Upper lobe of right lung (tissue), 1 donor: ENCODE results near the gene CLEC4F. TPM values are rescaled to one million over a fixed set of nuclear protein-coding genes. Genes with fewer than 3 reads are reported as not detected.

Experiments
- ATAC-seq: fragments of 200-7000 bp; cut with Tn5 transposase; one replicate; pipeline ENCODE4 v1.9.1; 2020; ENCODE audit warnings: mild to moderate bottlenecking, moderate library complexity
- DNase-seq: peaks from one replicate; pipeline ENCODE4 v3.0.0-alpha.2; 2020
- H3K27ac ChIP-seq: fragments of 200-600 bp; one replicate; pipeline ENCODE4 v1.8.0; 2022
- H3K27me3 ChIP-seq: fragments of 200-600 bp; one replicate; pipeline ENCODE4 v1.8.0; 2022; ENCODE audit warnings: mild to moderate bottlenecking
- H3K36me3 ChIP-seq: fragments of 200-600 bp; one replicate; pipeline ENCODE4 v1.8.0; 2022
- H3K4me1 ChIP-seq: fragments of 200-600 bp; one replicate; pipeline ENCODE4 v1.8.0; 2022
- H3K4me3 ChIP-seq: fragments of 200-600 bp; one replicate; pipeline ENCODE4 v1.8.0; 2022; ENCODE audit warnings: mild to moderate bottlenecking
- H3K9me3 ChIP-seq: fragments of 200-600 bp; one replicate; pipeline ENCODE4 v1.8.0; 2022
- intact Hi-C: fragments of 100-400 bp; cut with DNase I; formaldehyde crosslinking; loops from one replicate; pipeline ENCODE4 v1.11.0; 2022
- total RNA-seq: library from RNA; stranded (reverse); fragmentation: NEBNext Ultra II Directional; extraction: Animal tissue kit (Norgen Biotek cat#: 25700); gene quantifications from one replicate; pipeline ENCODE4 v1.2.1, GENCODE V29; 2021
- TF ChIP-seq, protein P1 (sequence below): fragments of 200-600 bp; IDR thresholded peaks from one replicate; pipeline ENCODE4 v1.8.0; 2022; ENCODE audit warnings: antibody characterized with exemption
- donor health status: DM: no; HTN: yes; CAD: no; lungs with severe emphysema.

Gene CLEC4F
- total RNA-seq, 1 donor from 2014 or later: 1.2 TPM

DNA sequence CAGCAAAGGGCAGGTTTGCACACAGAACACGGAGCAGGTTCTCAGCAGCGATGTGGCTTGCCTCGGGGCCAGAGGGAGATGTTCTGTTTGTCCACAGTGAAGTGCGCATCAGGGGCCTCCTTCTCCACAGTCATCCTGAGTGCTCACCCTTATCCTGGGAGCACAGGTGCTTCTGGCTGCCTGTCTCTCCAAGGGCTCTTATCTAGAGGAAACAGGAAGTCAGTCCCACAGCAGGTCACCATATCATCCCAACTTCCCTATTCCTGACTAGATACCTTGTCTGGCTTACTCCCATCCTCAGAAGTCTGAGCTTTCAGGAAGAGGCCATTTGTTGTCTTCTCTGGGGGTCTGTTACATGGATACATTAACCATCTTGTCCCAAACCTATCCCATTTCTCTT is 15.2 kb upstream of the CLEC4F start, which contains the start of gene CD207:
TSS of gene CD207 (minus strand) at position 174 of the 400 bp plus-strand sequence. CDS start at position 134, 40 bp downstream.
- H3K9me3 ChIP-seq: no peaks in the 10 kb centered on the region
- no peak within 1 kb of the TSS for H3K27ac ChIP-seq
- TF ChIP-seq, protein P1, sequence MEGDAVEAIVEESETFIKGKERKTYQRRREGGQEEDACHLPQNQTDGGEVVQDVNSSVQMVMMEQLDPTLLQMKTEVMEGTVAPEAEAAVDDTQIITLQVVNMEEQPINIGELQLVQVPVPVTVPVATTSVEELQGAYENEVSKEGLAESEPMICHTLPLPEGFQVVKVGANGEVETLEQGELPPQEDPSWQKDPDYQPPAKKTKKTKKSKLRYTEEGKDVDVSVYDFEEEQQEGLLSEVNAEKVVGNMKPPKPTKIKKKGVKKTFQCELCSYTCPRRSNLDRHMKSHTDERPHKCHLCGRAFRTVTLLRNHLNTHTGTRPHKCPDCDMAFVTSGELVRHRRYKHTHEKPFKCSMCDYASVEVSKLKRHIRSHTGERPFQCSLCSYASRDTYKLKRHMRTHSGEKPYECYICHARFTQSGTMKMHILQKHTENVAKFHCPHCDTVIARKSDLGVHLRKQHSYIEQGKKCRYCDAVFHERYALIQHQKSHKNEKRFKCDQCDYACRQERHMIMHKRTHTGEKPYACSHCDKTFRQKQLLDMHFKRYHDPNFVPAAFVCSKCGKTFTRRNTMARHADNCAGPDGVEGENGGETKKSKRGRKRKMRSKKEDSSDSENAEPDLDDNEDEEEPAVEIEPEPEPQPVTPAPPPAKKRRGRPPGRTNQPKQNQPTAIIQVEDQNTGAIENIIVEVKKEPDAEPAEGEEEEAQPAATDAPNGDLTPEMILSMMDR: no peak
- no peaks in the 10 kb centered on the region for H3K27me3 ChIP-seq
- no peak within 1 kb of the TSS for H3K4me3 ChIP-seq
- H3K4me1 ChIP-seq: no peaks in the 10 kb centered on the region
- intact Hi-C loops: no loop called here
- ATAC-seq: no peak
- DNase-seq: peak; percentile 41
- H3K36me3 ChIP-seq: no peaks in the 10 kb centered on the region

DNA sequence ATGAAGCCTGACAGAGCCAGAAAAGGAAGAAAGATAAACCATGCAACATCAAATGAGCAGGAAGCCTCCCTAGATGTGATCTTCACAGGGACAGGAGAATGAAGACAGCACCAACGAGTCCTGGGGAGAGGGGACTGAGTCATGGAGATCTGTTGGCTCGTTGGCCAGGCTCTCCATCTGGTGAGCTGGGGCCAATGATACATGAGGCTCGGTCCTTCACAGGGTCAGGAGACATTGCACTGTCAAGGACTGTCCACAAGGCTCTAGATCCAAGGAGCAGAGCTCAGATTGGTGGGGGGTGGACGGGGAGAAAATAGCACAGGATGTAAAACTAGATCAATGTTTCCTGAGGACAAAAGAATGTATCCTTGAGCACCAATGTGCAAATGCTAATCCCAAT is 14.5 kb upstream of the CLEC4F start:
- H3K27me3 ChIP-seq: no peaks in the 10 kb centered on the region
- no peak overlapping the region for H3K27ac ChIP-seq
- H3K36me3 ChIP-seq: no peaks in the 10 kb centered on the region
- ATAC-seq (no peak), DNase-seq (no peak)
- no peaks in the 10 kb centered on the region for H3K4me1 ChIP-seq
- intact Hi-C loops: no loop called here
- TF ChIP-seq, protein P1: no peak
- H3K4me3 ChIP-seq: no peak overlapping the region
- H3K9me3 ChIP-seq: no peaks in the 10 kb centered on the region

DNA sequence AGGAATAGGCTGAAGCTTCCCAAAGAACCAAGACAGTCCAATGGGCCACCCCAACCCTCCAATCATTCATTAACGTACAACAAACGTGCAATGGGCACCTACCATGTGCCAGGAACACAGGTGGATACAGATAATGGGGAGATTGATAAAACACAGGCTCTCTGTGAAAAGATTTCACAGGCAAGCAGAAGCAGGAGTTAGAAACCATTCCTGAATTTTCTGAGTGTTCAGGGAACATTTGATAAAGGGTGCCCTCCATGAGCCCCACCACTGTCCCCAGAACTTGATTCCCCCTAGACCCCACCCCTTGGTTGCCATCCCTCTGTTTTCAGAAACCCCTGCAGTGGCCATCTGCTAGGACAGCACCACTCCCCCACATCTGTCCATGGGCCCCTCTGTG is 13.7 kb upstream of the CLEC4F start:
- Histone ChIP-seq H3K4me1 (no peaks in the 10 kb centered on the region), H3K27me3 (no peaks in the 10 kb centered on the region), H3K4me3 (no peak overlapping the region), H3K9me3 (no peaks in the 10 kb centered on the region), H3K27ac (no peak overlapping the region), H3K36me3 (no peaks in the 10 kb centered on the region)
- TF ChIP-seq, protein P1: no peak
- DNase-seq: peak; percentile 7
- intact Hi-C loops: no loop called here
- no peak for ATAC-seq

- no peaks in the 10 kb centered on the region for H3K4me1 ChIP-seq
- ATAC-seq (no peak), DNase-seq (peak; percentile 27)
- H3K36me3 ChIP-seq: no peaks in the 10 kb centered on the region
- TF ChIP-seq, protein P1: no peak
- no peak overlapping the region for H3K4me3 ChIP-seq
- no peaks in the 10 kb centered on the region for H3K9me3 ChIP-seq
- intact Hi-C loops: no loop called here
- H3K27me3 ChIP-seq: no peaks in the 10 kb centered on the region
- no peak overlapping the region for H3K27ac ChIP-seq
These were observed 12.8 kb upstream of the CLEC4F start for GRCh38 chr2:70833246-70833645.

- TF ChIP-seq, protein P1: no peak
- no peaks in the 10 kb centered on the region for H3K36me3 ChIP-seq
- H3K27ac ChIP-seq: no peak overlapping the region
- no peaks in the 10 kb centered on the region for H3K4me1 ChIP-seq
- no peaks in the 10 kb centered on the region for H3K27me3 ChIP-seq
- ATAC-seq: no peak
- no peaks in the 10 kb centered on the region for H3K9me3 ChIP-seq
- intact Hi-C loops: no loop called here
- no peak for DNase-seq
- no peak overlapping the region for H3K4me3 ChIP-seq
These were observed 12.0 kb upstream of the CLEC4F start for GRCh38 chr2:70832386-70832785.

DNA sequence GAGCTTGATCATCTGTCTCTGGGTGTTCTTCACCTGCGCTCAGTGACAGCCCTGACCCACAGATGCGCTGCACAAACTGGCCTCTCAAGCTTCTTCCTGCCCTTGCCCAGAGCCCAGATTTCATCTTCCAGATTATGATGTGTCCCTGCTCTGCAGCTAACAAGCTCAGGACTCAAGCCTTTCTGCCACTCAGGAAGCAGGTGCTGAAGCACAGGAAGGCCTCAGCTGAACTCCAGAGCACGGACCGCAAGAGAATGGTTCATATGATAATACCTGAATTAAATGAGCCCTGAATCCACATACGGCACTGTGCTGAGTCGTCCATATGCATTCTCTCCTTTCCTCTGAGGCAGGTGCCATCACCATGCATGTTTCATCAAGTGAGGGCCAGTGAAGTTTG is 11.5 kb upstream of the CLEC4F start:
- no peaks in the 10 kb centered on the region for H3K9me3 ChIP-seq

More for the DNA sequence above, 11.5 kb upstream of the CLEC4F start:
- no peak overlapping the region for H3K27ac ChIP-seq
- H3K27me3 ChIP-seq: no peaks in the 10 kb centered on the region
- H3K4me3 ChIP-seq: no peak overlapping the region
- no peak for ATAC-seq
- DNase-seq: peak; percentile 30
- no peaks in the 10 kb centered on the region for H3K36me3 ChIP-seq
- TF ChIP-seq, protein P1: no peak
- H3K4me1 ChIP-seq: no peaks in the 10 kb centered on the region
- intact Hi-C loops: no loop called here
